ENCODE measurements around the gene CCL21.

CCL21 gene

DNA sequence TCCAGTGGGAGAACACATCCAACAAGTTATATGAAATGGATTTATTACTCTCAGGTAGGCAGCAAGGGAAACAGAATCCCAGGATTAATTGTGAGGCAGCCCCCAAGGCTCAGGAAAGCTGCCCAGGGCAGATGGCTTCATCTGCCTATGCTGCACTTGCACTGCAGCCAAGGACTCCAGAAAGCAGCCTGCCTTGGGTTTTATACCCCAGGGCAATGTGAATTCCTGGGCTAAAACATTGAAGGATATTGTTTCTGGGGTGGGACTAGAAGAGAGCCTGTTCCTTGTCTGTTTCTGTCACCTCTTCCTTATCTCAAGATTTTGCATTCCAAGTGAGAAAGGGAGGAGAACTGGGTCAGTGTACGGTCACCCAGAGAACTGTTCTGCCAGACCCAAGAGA is 38.6 kb downstream of the CCL21 start:
- TF ChIP-seq, protein P1, sequence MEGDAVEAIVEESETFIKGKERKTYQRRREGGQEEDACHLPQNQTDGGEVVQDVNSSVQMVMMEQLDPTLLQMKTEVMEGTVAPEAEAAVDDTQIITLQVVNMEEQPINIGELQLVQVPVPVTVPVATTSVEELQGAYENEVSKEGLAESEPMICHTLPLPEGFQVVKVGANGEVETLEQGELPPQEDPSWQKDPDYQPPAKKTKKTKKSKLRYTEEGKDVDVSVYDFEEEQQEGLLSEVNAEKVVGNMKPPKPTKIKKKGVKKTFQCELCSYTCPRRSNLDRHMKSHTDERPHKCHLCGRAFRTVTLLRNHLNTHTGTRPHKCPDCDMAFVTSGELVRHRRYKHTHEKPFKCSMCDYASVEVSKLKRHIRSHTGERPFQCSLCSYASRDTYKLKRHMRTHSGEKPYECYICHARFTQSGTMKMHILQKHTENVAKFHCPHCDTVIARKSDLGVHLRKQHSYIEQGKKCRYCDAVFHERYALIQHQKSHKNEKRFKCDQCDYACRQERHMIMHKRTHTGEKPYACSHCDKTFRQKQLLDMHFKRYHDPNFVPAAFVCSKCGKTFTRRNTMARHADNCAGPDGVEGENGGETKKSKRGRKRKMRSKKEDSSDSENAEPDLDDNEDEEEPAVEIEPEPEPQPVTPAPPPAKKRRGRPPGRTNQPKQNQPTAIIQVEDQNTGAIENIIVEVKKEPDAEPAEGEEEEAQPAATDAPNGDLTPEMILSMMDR (IDR thresholded peaks at IDR 0.05; ENCODE audit: low read depth, low read length, missing control alignments) = no peak
- no peak for DNase-seq (ENCODE audit: low read depth)
- H3K4me3 ChIP-seq (ENCODE audit: low read depth, low read length) = no peak overlapping the region

DNA sequence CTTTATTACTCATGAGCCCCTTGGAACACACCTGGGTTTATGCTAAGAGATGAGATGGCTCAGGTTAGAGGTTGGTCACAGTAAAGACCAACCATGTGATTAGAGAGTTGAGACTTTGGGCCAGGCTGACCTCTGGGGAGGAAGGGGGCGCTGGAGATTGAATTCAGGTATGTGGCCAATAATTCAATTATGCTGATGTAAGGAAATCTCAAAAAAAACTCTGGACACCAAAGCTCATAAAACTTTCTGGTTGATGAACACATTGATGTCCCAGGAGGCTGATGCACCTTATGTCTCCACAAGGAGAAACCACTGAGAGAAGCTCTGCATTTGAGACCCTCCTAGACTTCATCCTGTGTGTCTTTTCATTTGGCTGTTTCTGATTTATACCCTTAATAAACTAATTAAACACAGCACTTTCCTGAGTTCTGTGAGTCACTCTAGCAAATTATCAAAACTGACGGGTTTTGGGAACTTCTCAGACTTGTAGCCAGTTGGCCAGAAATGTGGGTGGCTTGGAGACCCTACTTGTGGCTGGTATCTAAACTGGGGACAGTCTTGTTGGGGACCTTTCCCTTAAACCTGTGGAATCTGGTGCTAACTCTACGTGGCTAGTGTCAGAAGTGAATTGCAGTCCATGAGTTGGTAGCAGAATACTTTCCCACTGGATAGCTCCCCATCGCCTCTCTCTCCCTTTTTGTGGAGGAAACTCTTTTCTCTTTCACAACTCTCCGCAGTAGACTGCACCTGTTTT is 40.0 kb downstream of the CCL21 start:
- TF ChIP-seq, protein P1 (IDR thresholded peaks at IDR 0.05; ENCODE audit: low read depth, low read length, missing control alignments) = no peak
- H3K4me3 ChIP-seq (ENCODE audit: low read depth, low read length) = no peak overlapping the region
- no peak for DNase-seq (ENCODE audit: low read depth)

DNA sequence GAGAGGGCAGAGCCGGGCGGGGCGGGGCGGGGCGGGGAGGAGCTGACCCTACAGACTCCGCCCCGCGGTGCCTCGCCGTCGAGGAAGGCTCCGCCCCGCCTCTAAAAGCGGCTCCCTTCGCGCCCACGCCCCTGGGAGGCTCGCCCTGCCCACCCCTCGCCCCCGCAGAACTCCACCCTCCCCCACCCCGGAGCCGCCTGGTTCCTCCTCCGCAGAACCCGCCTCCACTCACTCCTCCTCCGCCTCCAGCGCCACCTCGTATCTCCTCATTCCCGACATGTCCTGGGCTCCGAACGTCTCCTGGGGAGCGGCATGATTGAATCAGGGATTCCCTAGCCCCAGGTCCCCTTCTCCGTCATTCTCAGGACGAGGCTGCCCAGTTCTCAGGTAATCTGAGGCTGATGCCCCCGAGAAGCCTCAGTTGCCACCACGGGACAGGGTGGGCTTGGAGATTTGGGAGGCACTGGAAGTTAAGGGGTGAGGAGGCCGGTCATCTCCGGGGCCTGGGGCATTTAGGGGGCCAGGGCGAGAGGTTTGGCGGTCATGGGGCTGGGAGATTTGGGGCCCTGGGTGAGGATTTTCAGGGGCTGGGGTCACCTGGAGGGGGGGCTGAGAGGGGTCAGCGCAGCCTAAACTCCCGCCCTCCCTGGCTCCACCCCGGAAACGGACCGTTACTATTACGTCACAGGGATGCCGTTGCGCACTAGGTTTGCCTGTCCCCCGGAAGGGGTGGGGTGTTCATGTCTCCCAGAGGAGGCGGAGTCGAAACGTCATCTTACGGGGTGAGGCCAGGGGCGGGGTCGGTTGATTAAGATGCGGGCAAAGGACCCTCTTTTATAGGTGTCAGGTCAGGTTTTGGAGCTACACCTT is 44.3 kb downstream of the CCL21 start:
- TF ChIP-seq, protein P1 (IDR thresholded peaks at IDR 0.05; ENCODE audit: low read depth, low read length, missing control alignments) = no peak
- DNase-seq (ENCODE audit: low read depth) = peak; percentile 83

DNA sequence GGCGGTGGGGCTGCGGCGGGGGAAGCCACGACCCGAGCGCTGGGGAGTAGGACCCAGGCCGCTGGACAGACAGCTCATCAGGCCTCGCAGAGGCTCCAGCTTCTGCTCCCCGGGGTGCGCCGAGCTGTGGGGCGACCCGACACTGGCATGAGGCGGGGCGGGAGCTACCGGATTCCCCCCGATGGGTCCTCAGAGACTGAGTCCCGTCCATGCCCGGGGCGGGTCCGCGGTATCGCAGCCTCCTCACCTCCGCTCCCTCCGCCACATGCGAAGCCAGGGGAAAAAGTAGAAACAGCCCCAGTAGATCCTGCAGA is 44.9 kb downstream of the CCL21 start:
- DNase-seq (ENCODE audit: low read depth) = no peak
- H3K4me3 ChIP-seq (ENCODE audit: low read depth, low read length) = peak overlapping the region; percentile 56
- TF ChIP-seq, protein P1 (IDR thresholded peaks at IDR 0.05; ENCODE audit: low read depth, low read length, missing control alignments) = no peak

More for the DNA sequence above, 44.3 kb downstream of the CCL21 start:
- peak overlapping the region; percentile 74 for H3K4me3 ChIP-seq (ENCODE audit: low read depth, low read length)

DNA sequence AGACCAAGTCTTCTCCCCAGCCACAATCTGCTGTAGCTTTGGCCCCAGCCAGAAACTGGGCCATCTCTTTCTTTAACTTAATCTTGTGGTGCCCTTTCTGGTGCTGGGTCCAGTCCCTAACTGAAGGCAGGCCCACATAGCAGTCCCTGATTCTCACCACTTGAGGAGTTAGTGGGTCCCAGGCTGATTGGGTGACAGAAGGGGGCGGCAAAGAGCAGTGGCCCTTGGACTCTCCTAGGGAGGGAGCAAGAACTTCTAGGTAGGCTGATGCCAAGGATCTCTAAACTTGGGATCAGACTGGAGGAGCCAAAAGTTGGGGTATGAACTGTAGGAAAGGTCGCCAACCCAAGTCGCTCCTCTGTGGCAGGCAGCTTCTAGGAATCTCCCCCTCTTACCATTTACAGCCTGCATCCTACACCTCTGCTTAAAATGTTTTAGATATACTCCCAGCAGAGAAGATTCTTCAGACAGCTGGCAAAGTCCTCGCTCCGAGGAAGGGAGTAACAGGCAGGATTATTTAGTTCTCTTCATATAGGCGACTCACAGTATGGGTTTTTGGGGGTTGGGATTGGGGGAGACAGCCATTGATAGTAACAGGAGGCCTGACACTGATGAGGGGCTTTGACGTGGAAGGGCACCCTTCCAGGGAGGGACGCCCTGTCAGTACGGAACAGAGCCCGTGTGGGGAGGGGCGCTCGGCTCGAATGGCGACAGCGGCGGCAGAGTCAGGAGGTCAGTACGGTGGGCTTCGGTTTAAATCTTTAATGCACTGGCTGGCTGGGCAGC is 45.5 kb downstream of the CCL21 start:
- DNase-seq (ENCODE audit: low read depth) = no peak
- TF ChIP-seq, protein P1 (IDR thresholded peaks at IDR 0.05; ENCODE audit: low read depth, low read length, missing control alignments) = peak; percentile 99
- H3K4me3 ChIP-seq (ENCODE audit: low read depth, low read length) = peak overlapping the region; percentile 56

DNA sequence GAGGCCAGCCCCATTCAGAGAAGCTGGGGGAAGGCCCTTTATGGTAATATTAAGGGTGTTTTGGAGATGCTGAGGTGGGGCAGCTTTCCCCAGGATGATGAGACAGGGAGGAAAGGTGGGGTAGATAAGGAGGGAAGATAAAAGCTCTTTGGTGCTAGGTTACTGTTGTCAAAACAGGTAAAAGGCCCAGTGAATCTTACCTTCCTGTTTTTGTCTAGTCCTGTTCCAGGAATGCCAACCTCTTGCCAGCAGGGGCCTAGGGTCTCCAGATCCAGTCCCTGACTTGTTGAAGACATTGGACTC is 46.7 kb downstream of the CCL21 start:
- TF ChIP-seq, protein P1 (IDR thresholded peaks at IDR 0.05; ENCODE audit: low read depth, low read length, missing control alignments) = no peak
- no peak overlapping the region for H3K4me3 ChIP-seq (ENCODE audit: low read depth, low read length)
- no peak for DNase-seq (ENCODE audit: low read depth)

Measured in GM12864 (cell line).